LNCAP (cell line): Measurements from ENCODE around the gene SLC6A8.

Experiments
- CTCF ChIP-seq: fragments of 450-650 bp; IDR thresholded peaks from 2 replicates; pipeline ENCODE4 v1.5.1; 2017; ENCODE audit warnings: mild to moderate bottlenecking

Gene SLC6A8

GRCh38 chrX:153667281-153667955 is 20.3 kb upstream of the SLC6A8 start:
- TF ChIP-seq CTCF = no peak

GRCh38 chrX:153667956-153668396 is 19.8 kb upstream of the SLC6A8 start:
- TF ChIP-seq CTCF = peak; percentile 67

- no peak for TF ChIP-seq CTCF
Observed at GRCh38 chrX:153668423-153669173, 19.1 kb upstream of the SLC6A8 start.

GRCh38 chrX:153669174-153669890 is 18.4 kb upstream of the SLC6A8 start:
- TF ChIP-seq CTCF = peak; percentile 87

GRCh38 chrX:153669901-153670731 is 17.6 kb upstream of the SLC6A8 start:
- no peak for TF ChIP-seq CTCF

GRCh38 chrX:153670748-153671588 is 16.8 kb upstream of the SLC6A8 start:
- no peak for TF ChIP-seq CTCF
